ENCODE measurements around the gene ME3. TPM values are rescaled to one million over a fixed set of nuclear protein-coding genes. Genes with fewer than 3 reads are reported as not detected.
"Not testable (repeated sequence)": the region's sequence is repeated elsewhere in the genome, so short reads cannot be mapped to it uniquely, and the experiment has no call there.

ME3 gene
- total and polyA plus RNA-seq, 2 experiments from 2014 or later = 7.5 to 10.9 TPM

DNA sequence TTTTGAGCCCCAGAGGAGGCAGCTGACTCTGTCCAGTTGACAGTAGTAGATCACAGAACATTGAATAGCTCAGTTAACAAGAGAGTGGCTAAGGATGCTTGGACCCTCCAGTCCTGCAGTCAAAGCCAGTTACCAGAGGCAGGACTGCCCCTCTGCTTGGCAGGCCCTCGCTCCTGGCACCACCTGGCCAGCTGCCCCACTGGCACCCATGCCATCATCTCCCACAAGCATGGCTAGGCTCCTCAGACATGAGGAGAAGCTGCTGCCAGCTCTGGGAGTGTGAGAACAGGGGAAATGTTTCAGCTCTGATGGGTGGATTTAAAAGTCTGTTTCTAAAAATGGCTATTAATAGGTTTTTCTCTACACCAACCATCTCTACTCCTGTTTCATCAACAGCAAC lies 13.9 kb downstream of the ME3 start:
- no peaks in the 10 kb centered on the region for H3K79me2 ChIP-seq (ENCODE audit: insufficient read depth)
- TF ChIP-seq EZH2 (IDR thresholded peaks at IDR 0.05; ENCODE audit: insufficient read depth, poor library complexity, severe bottlenecking) = no peak
- TF ChIP-seq EZH2phosphoT487 (IDR thresholded peaks at IDR 0.05; ENCODE audit: insufficient read depth, low read depth) = no peak
- H3K9me3 ChIP-seq (ENCODE audit: low read depth) = no peaks in the 10 kb centered on the region
- no peak overlapping the region for H3K4me2 ChIP-seq (ENCODE audit: unreplicated experiment)
- WGBS, 2 experiments (ENCODE audit: low coverage in 1 of 2, low lambda C conversion rate in 2 of 2, missing lambda C conversion rate in 2 of 2) = 90 to 93% methylated on average over 1 of the region's 1 CpG
- H3F3A ChIP-seq (ENCODE audit: insufficient read depth) = peaks cover 28% of the 10 kb centered on the region
- no peaks in the 10 kb centered on the region for H4K20me1 ChIP-seq (ENCODE audit: insufficient read depth)
- DNase-seq = no peak
- no peak overlapping the region for H3K4me3 ChIP-seq
- no peak overlapping the region for H2AFZ ChIP-seq
- H3K36me3 ChIP-seq (ENCODE audit: low read depth) = no peaks in the 10 kb centered on the region
- in situ Hi-C loops (cut with MboI) = no loop called here
- H3K4me1 ChIP-seq (ENCODE audit: insufficient read depth) = peaks cover 16% of the 10 kb centered on the region
- no peaks in the 10 kb centered on the region for H3K27me3 ChIP-seq (replicated peaks; ENCODE audit: insufficient read depth)
- no peak overlapping the region for H3K27ac ChIP-seq
- no peaks in the 10 kb centered on the region for H3K9me2 ChIP-seq (ENCODE audit: insufficient read depth)
- H3K9ac ChIP-seq = no peak overlapping the region

DNA sequence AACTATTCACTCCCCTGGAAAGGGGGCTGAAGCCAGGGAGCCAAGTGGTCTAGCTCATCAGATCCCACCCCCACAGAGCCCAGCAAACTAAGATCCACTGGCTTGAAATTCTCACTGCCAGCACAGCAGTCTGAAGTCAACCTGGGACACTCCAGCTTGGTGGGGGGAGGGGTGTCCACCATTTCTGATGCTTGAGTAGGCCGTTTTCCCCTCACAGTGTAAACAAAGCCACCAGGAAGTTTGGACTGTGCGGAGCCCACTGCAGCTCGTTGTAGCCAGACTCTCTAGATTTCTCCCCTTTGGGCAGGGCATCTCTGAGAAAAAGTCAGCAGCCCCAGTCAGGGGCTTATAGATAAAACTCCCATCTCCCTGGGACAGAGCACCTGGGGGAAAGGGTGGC lies 27.2 kb downstream of the ME3 start:
- H3F3A ChIP-seq (ENCODE audit: insufficient read depth); DNase-seq; H3K9me3 ChIP-seq (ENCODE audit: low read depth); H3K27me3 ChIP-seq (replicated peaks; ENCODE audit: insufficient read depth); in situ Hi-C loops (cut with MboI); H3K27ac ChIP-seq; H3K4me3 ChIP-seq; H3K9ac ChIP-seq; H4K20me1 ChIP-seq (ENCODE audit: insufficient read depth); H3K4me2 ChIP-seq (ENCODE audit: unreplicated experiment); H2AFZ ChIP-seq; H3K79me2 ChIP-seq (ENCODE audit: insufficient read depth); H3K36me3 ChIP-seq (ENCODE audit: low read depth); H3K9me2 ChIP-seq (ENCODE audit: insufficient read depth): not testable (repeated sequence)
- 96 to 98% methylated on average over 3 of the region's 3 CpGs for WGBS, 2 experiments (ENCODE audit: low coverage in 1 of 2, low lambda C conversion rate in 2 of 2, missing lambda C conversion rate in 2 of 2)
- H3K4me1 ChIP-seq (ENCODE audit: insufficient read depth) = peaks cover 13% of the 10 kb centered on the region

DNA sequence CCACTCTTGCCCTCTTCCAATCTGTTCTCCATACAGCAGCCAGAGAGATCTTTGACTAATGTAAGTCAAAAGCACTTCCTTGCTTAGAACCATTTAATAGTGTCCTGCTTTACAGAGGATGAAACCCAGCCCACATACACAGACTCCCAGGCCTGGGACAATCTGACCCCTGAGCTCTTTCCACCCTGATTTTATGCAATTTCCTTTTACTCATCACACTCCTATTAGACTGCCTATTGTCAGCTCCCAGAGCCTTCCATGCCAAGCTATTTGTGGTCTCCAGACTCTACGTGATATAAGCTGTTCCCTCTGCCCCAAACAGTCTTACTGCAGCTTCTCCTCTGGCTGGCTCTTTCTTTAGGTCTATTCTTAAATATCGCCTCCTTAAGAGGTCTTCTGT lies 28.1 kb downstream of the ME3 start:
- no peaks in the 10 kb centered on the region for H3K9me3 ChIP-seq (ENCODE audit: low read depth)
- no peaks in the 10 kb centered on the region for H3K36me3 ChIP-seq (ENCODE audit: low read depth)
- no peak for TF ChIP-seq EZH2 (IDR thresholded peaks at IDR 0.05; ENCODE audit: insufficient read depth, poor library complexity, severe bottlenecking)
- no peak for TF ChIP-seq EZH2phosphoT487 (IDR thresholded peaks at IDR 0.05; ENCODE audit: insufficient read depth, low read depth)
- H3K4me1 ChIP-seq (ENCODE audit: insufficient read depth) = peaks cover 14% of the 10 kb centered on the region
- H3K9ac ChIP-seq = 0 out of 2 replicates have a peak overlapping the region, but pooled peaks have one; percentile 8
- H3K79me2 ChIP-seq (ENCODE audit: insufficient read depth) = no peaks in the 10 kb centered on the region
- H2AFZ ChIP-seq = no peak overlapping the region; the same call in 1 of the 2 replicates
- 52 to 57% methylated on average over 2 of the region's 2 CpGs for WGBS, 2 experiments (ENCODE audit: low coverage in 1 of 2, low lambda C conversion rate in 2 of 2, missing lambda C conversion rate in 2 of 2)
- H3F3A ChIP-seq (ENCODE audit: insufficient read depth) = peaks cover 2% of the 10 kb centered on the region
- no peaks in the 10 kb centered on the region for H3K9me2 ChIP-seq (ENCODE audit: insufficient read depth)
- peak; percentile 74 for DNase-seq
- no peak overlapping the region for H3K4me3 ChIP-seq
- no peaks in the 10 kb centered on the region for H4K20me1 ChIP-seq (ENCODE audit: insufficient read depth)
- in situ Hi-C loops (cut with MboI) = no loop called here
- H3K4me2 ChIP-seq (ENCODE audit: unreplicated experiment) = peak overlapping the region; percentile 34
- peak overlapping the region; percentile 53 for H3K27ac ChIP-seq
- no peaks in the 10 kb centered on the region for H3K27me3 ChIP-seq (replicated peaks; ENCODE audit: insufficient read depth)

DNA sequence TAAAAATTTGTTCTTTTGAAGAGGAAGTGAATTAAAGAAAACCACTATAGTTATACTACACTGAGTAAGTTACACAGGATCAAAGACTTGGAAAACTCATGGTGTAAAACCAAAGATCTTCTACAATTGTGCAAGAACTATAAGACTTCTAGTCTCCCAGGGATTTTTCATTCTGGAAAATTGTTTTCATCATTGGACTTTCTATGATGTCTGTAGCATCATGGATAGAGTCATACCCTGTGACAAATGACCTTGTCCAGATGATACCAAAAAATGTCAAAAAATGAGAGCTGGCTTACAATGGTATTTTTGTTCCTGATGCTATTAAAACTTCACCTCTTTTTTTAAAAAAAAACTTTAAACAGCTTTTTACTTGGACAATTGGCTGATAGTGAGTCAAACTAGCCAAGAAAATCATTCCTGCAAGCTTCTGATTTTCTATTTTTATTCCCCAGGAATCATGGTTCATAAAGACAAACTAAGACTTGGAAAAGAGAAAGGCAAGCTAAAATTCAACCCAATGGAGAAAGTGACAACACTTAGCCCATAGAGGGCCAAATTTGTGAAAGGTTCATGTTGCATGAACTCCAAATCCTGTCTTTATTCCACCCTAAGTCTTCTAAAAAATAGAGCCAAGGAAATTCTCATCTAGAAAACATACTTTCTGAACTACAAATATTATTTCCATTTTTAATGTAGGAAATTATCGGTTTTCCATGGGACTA lies 30.7 kb downstream of the ME3 start:
- Histone ChIP-seq H4K20me1 (ENCODE audit: insufficient read depth) (no peaks in the 10 kb centered on the region), H2AFZ (no peak overlapping the region), H3K4me3 (no peak overlapping the region), H3K4me1 (ENCODE audit: insufficient read depth) (peaks cover 25% of the 10 kb centered on the region), H3K9me3 (ENCODE audit: low read depth) (no peaks in the 10 kb centered on the region), H3K79me2 (ENCODE audit: insufficient read depth) (no peaks in the 10 kb centered on the region), H3K36me3 (ENCODE audit: low read depth) (no peaks in the 10 kb centered on the region), H3K9me2 (ENCODE audit: insufficient read depth) (no peaks in the 10 kb centered on the region), H3K9ac (no peak overlapping the region), H3K27me3 (replicated peaks; ENCODE audit: insufficient read depth) (no peaks in the 10 kb centered on the region), H3F3A (ENCODE audit: insufficient read depth) (peaks cover 12% of the 10 kb centered on the region), H3K4me2 (ENCODE audit: unreplicated experiment) (no peak overlapping the region), H3K27ac (no peak overlapping the region)
- in situ Hi-C loops (cut with MboI) = no loop called here
- 97% methylated on average over 1 of the region's 1 CpG for WGBS, 2 experiments (ENCODE audit: low coverage in 1 of 2, low lambda C conversion rate in 2 of 2, missing lambda C conversion rate in 2 of 2)
- DNase-seq = no peak
- no peak for TF ChIP-seq EZH2 (IDR thresholded peaks at IDR 0.05; ENCODE audit: insufficient read depth, poor library complexity, severe bottlenecking)
- no peak for TF ChIP-seq EZH2phosphoT487 (IDR thresholded peaks at IDR 0.05; ENCODE audit: insufficient read depth, low read depth)

Measured in GM23248 (cell line).